Activated B cell treated with CpG ODN at 0.5 μM for 24 hours (primary cell): Measurements from ENCODE around the gene CD63. TPM values are rescaled to one million over a fixed set of nuclear protein-coding genes. Genes with fewer than 3 reads are reported as not detected.

Experiments
- ATAC-seq: fragments of 200-7000 bp; cut with Tn5 transposase; one replicate; pipeline ENCODE4 v1.10.0; 2021; ENCODE audit warnings: low read depth, mild to moderate bottlenecking, moderate library complexity
- CTCF ChIA-PET: fragments of 350-600 bp; sonication (Branson Sonifier 250); formaldehyde crosslinking; loops from one replicate; lab custom pipeline; 2021; ENCODE audit warnings: antibody characterized with exemption; lab: Charles Lee
- POLR2A ChIA-PET: fragments of 350-600 bp; sonication (Branson Sonifier 250); formaldehyde crosslinking; loops from one replicate; lab custom pipeline; 2021; ENCODE audit warnings: antibody characterized with exemption; lab: Charles Lee
- DNase-seq: peaks from one replicate; pipeline ENCODE4 v3.0.0; 2022
- H3K27ac Mint-ChIP-seq: one replicate; pipeline ENCODE4 v1.8.0; 2020; ENCODE audit warnings: mixed read lengths
- H3K27me3 Mint-ChIP-seq: one replicate; pipeline ENCODE4 v1.8.0; 2021; ENCODE audit warnings: mixed read lengths
- H3K36me3 Mint-ChIP-seq: one replicate; pipeline ENCODE4 v1.8.0; 2021; ENCODE audit warnings: low read depth, mixed read lengths
- H3K4me1 Mint-ChIP-seq: one replicate; pipeline ENCODE4 v1.8.0; 2021; ENCODE audit warnings: mixed read lengths
- H3K4me3 Mint-ChIP-seq: one replicate; pipeline ENCODE4 v1.8.0; 2020; ENCODE audit warnings: mild to moderate bottlenecking, mixed read lengths
- H3K9me3 Mint-ChIP-seq: one replicate; pipeline ENCODE4 v1.8.0; 2020; ENCODE audit warnings: mixed read lengths
- CTCF ChIP-seq: fragments of 200-600 bp; IDR thresholded peaks from one replicate; pipeline ENCODE4 v1.8.0; 2022; ENCODE audit warnings: antibody characterized with exemption, mild to moderate bottlenecking
- intact Hi-C: fragments of 100-400 bp; cut with micrococcal nuclease; formaldehyde crosslinking; loops from one replicate; pipeline ENCODE4 v1.15.1; 2024
- total RNA-seq: library from RNA; stranded (reverse); gene quantifications from 2 replicates; pipeline ENCODE4 v1.2.3, GENCODE V29; 2022

CD63 gene
- total RNA-seq, 1 donor from 2014 or later = 104 TPM

- POLR2A ChIA-PET = interaction anchor here (0.6 to 3.9 kb wide), 5 partner anchors 12 to 968 kb away, joined by 3 to 16 read pairs (median 5); partner anchors contain the start of genes CD63 and RAB5B
- intact Hi-C loops = loop anchor here (2.0 kb wide), 1 partner anchor 71 kb away; no protein-coding TSS in a partner anchor
- ATAC-seq = no peak
These were observed 11.5 kb downstream of the CD63 start for GRCh38 chr12:55717011-55718007.

GRCh38 chr12:55716582-55716957, 12.2 kb downstream of the CD63 start:
- CTCF ChIA-PET = interaction anchor here (1.2 to 4.8 kb wide), 6 partner anchors 10 to 223 kb away, joined by 4 to 29 read pairs (median 5); no protein-coding TSS in a partner anchor
- POLR2A ChIA-PET = interaction anchor here (0.6 to 2.0 kb wide), 13 partner anchors 8 to 660 kb away, joined by 3 to 29 read pairs (median 5); partner anchors contain the start of genes CD63, DNAJC14, ITGA7 and SMARCC2
- H3K27ac Mint-ChIP-seq = peak overlapping the region; percentile 91
- intact Hi-C loops = loop anchor here (1.0 to 2.0 kb wide), 3 partner anchors 13 to 325 kb away; partner anchors contain the start of genes CD63 and RPS26
- peaks cover 15% of the 10 kb centered on the region for H3K36me3 Mint-ChIP-seq
- peaks cover 2% of the 10 kb centered on the region for H3K27me3 Mint-ChIP-seq
- no peaks in the 10 kb centered on the region for H3K9me3 Mint-ChIP-seq
- TF ChIP-seq CTCF = no peak
- H3K4me1 Mint-ChIP-seq = peaks cover 34% of the 10 kb centered on the region
- no peak for ATAC-seq
- peak overlapping the region; percentile 92 for H3K4me3 Mint-ChIP-seq
- no peak for DNase-seq

More at GRCh38 chr12:55717011-55718007, 11.5 kb downstream of the CD63 start:
- CTCF ChIA-PET = interaction anchor here (1.7 to 4.8 kb wide), 4 partner anchors 11 to 222 kb away, joined by 4 to 29 read pairs (median 10); no protein-coding TSS in a partner anchor
- DNase-seq = no peak
- H3K4me1 Mint-ChIP-seq = peaks cover 34% of the 10 kb centered on the region
- peak overlapping the region; percentile 92 for H3K4me3 Mint-ChIP-seq
- H3K27me3 Mint-ChIP-seq = peaks cover 2% of the 10 kb centered on the region
- peaks cover 15% of the 10 kb centered on the region for H3K36me3 Mint-ChIP-seq
- H3K27ac Mint-ChIP-seq = peak overlapping the region; percentile 91
- no peak for TF ChIP-seq CTCF
- no peaks in the 10 kb centered on the region for H3K9me3 Mint-ChIP-seq

GRCh38 chr12:55715833-55716581, 12.8 kb downstream of the CD63 start, which contains the start of gene BLOC1S1:
TSS of gene BLOC1S1 (plus strand) at chr12:55716046. CDS start at chr12:55716052, 6 bp downstream.
- intact Hi-C loops = loop anchor here (1.0 to 2.0 kb wide), 3 partner anchors 13 to 325 kb away; partner anchors contain the start of genes CD63 and RPS26
- CTCF ChIA-PET = interaction anchor here (0.8 to 4.8 kb wide), 7 partner anchors 9 to 1972 kb away, joined by 3 to 29 read pairs (median 4); no protein-coding TSS in a partner anchor
- no peak for TF ChIP-seq CTCF
- H3K27ac Mint-ChIP-seq = peak within 1 kb of the TSS; percentile 91
- peaks cover 15% of the 10 kb centered on the region for H3K36me3 Mint-ChIP-seq
- no peaks in the 10 kb centered on the region for H3K9me3 Mint-ChIP-seq
- H3K4me1 Mint-ChIP-seq = peaks cover 34% of the 10 kb centered on the region
- peaks cover 2% of the 10 kb centered on the region for H3K27me3 Mint-ChIP-seq
- peak within 1 kb of the TSS; percentile 92 for H3K4me3 Mint-ChIP-seq
- ATAC-seq = peak; percentile 94
- DNase-seq = peak; percentile 92
- POLR2A ChIA-PET = interaction anchor here (0.5 to 2.0 kb wide), 20 partner anchors 9 to 660 kb away, joined by 3 to 29 read pairs (median 5); partner anchors contain the start of genes CD63, DNAJC14, ITGA7 and ORMDL2

GRCh38 chr12:55715169-55715764, 13.5 kb downstream of the CD63 start:
- no peaks in the 10 kb centered on the region for H3K9me3 Mint-ChIP-seq
- H3K4me1 Mint-ChIP-seq = peaks cover 34% of the 10 kb centered on the region
- peak overlapping the region; percentile 91 for H3K27ac Mint-ChIP-seq
- H3K36me3 Mint-ChIP-seq = peaks cover 14% of the 10 kb centered on the region
- H3K4me3 Mint-ChIP-seq = peak overlapping the region; percentile 92
- ATAC-seq (no peak), DNase-seq (no peak)
- intact Hi-C loops = no loop called here
- POLR2A ChIA-PET = interaction anchor here (0.5 to 2.0 kb wide), 17 partner anchors 8 to 506 kb away, joined by 3 to 29 read pairs (median 5); partner anchors contain the start of genes CD63, DNAJC14, ITGA7 and ORMDL2
- peaks cover 2% of the 10 kb centered on the region for H3K27me3 Mint-ChIP-seq
- CTCF ChIA-PET = interaction anchor here (0.8 to 4.8 kb wide), 6 partner anchors 9 to 1971 kb away, joined by 3 to 29 read pairs (median 5); no protein-coding TSS in a partner anchor
- no peak for TF ChIP-seq CTCF
